ENCODE results near the gene SLC39A5.

- TF ChIP-seq CTCF (IDR thresholded peaks at IDR 0.05; ENCODE audit: poor library complexity): no peak
- TF ChIP-seq EZH2phosphoT487 (IDR thresholded peaks at IDR 0.05; ENCODE audit: low read depth, severe bottlenecking, unreplicated experiment): no peak
Measured at GRCh38 chr12:56260380-56260779, 30.5 kb downstream of the SLC39A5 start.
